Nephron progenitor cell (in vitro differentiated cells): ENCODE measurements around the gene CGRRF1.

ENCODE experiments used
- DNase-seq: peaks from one replicate; pipeline ENCODE4 v3.0.0; 2021
- H3K27ac Mint-ChIP-seq: 2 replicates; pipeline ENCODE4 v1.8.0; 2021; ENCODE audit warnings: mild to moderate bottlenecking, moderate library complexity, mixed read lengths
- H3K27me3 Mint-ChIP-seq: 2 replicates; pipeline ENCODE4 v1.8.0; 2021; ENCODE audit warnings: mild to moderate bottlenecking, low read depth, mixed read lengths; ENCODE audit not compliant: poor library complexity
- H3K36me3 Mint-ChIP-seq: 2 replicates; pipeline ENCODE4 v1.8.0; 2021; ENCODE audit warnings: low read depth, mixed read lengths
- H3K4me1 Mint-ChIP-seq: 2 replicates; pipeline ENCODE4 v1.8.0; 2021; ENCODE audit warnings: mixed read lengths
- H3K4me3 Mint-ChIP-seq: 2 replicates; pipeline ENCODE4 v1.8.0; 2021; ENCODE audit warnings: mild to moderate bottlenecking, moderate library complexity, mixed read lengths
- H3K9me3 Mint-ChIP-seq: 2 replicates; pipeline ENCODE4 v1.8.0; 2021; ENCODE audit warnings: mild to moderate bottlenecking, moderate library complexity, mixed read lengths
- CTCF ChIP-seq: fragments of 200-600 bp; sonication (generic); IDR thresholded peaks from 2 replicates; pipeline ENCODE4 v1.5.0; 2021; ENCODE audit warnings: antibody characterized with exemption

CGRRF1 gene

GRCh38 chr14:54567224-54567638, 57.5 kb downstream of the CGRRF1 start:
- peak overlapping the region; percentile 93 for H3K4me3 Mint-ChIP-seq
- peaks cover 27% of the 10 kb centered on the region for H3K4me1 Mint-ChIP-seq
- TF ChIP-seq CTCF: no peak
- H3K36me3 Mint-ChIP-seq: peaks cover 5% of the 10 kb centered on the region
- no peak overlapping the region for H3K27ac Mint-ChIP-seq
- peaks cover 54% of the 10 kb centered on the region for H3K27me3 Mint-ChIP-seq
- H3K9me3 Mint-ChIP-seq: peaks cover 6% of the 10 kb centered on the region
- peak; percentile 63 for DNase-seq

DNA sequence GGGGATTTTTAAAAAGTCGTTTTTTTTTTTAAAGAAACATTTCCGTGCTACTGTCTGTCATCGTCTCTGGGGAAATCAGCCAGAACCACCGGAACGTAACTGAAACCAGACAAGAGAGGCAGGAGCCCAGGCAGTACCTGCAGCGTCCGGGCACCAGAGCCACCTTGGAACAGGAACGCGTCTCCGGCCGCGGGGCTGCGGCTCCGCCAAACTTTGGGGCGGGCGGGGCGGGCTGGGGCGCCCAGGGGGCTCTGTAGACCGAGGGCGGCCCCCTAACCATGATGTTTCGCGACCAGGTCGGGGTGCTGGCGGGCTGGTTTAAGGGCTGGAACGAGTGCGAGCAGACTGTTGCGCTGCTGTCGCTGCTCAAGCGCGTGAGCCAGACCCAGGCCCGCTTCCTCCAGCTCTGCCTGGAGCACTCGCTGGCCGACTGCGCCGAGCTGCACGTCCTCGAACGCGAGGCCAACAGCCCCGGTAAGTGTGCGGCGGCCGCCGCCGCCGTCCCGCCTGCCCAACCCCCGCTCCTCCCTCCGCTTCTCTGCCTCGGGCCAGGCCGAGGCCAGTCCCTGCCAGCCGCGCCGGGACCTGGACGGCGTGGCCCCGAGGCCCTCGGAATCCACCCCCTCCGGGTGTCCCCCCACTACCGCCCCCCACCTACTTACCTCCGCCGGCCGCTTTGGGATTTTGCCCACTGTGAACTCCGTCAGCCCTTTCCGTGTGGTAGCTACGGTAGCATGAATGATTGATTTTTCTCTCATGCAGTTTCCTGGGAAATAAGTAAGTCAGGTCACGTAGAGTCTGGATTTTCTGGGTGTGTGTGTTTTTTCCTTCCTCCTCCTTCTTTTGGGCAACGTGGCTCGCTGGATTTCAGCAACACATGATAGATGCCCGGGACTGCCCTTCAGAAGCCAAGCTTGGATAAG, 58.2 kb downstream of the CGRRF1 start:
- TF ChIP-seq CTCF: no peak

GRCh38 chr14:54568821-54569595, 59.3 kb downstream of the CGRRF1 start:
- Mint-ChIP-seq H3K27me3 (peaks cover 47% of the 10 kb centered on the region), H3K4me3 (peak overlapping the region; percentile 93), H3K27ac (no peak overlapping the region), H3K36me3 (peaks cover 18% of the 10 kb centered on the region), H3K9me3 (peaks cover 18% of the 10 kb centered on the region), H3K4me1 (peaks cover 24% of the 10 kb centered on the region)
- TF ChIP-seq CTCF: no peak
- peak; percentile 16 for DNase-seq

More for the DNA sequence above, 58.2 kb downstream of the CGRRF1 start:
- peak overlapping the region; percentile 93 for H3K4me3 Mint-ChIP-seq
- no peak overlapping the region for H3K27ac Mint-ChIP-seq
- H3K36me3 Mint-ChIP-seq: peaks cover 10% of the 10 kb centered on the region
- H3K4me1 Mint-ChIP-seq: peaks cover 24% of the 10 kb centered on the region
- peak; percentile 69 for DNase-seq
- peaks cover 49% of the 10 kb centered on the region for H3K27me3 Mint-ChIP-seq
- peaks cover 10% of the 10 kb centered on the region for H3K9me3 Mint-ChIP-seq

DNA sequence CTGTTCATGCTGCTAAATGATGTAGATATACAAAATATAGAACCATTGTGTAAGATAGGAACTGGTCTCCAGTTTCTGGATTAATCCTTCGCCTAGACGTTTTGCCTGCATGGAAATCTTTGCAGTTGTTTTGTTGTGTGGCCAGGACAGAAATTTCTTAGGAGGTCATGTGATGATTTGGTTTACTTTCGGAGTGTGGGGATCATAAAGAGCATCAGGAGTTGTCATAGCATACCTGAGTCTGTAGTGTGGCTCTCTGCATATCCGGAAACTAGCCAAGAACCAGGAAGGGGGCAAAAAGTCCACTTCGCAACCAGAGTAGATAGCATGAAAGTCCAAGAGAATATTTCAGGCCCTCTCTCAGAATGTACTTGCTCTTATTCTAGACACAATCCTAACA, 60.3 kb downstream of the CGRRF1 start:
- H3K9me3 Mint-ChIP-seq: peaks cover 18% of the 10 kb centered on the region
- no peak overlapping the region for H3K27ac Mint-ChIP-seq
- peaks cover 37% of the 10 kb centered on the region for H3K27me3 Mint-ChIP-seq
- H3K4me3 Mint-ChIP-seq: peak overlapping the region; percentile 16
- TF ChIP-seq CTCF: no peak
- H3K36me3 Mint-ChIP-seq: peaks cover 18% of the 10 kb centered on the region
- DNase-seq: no peak
- H3K4me1 Mint-ChIP-seq: peaks cover 25% of the 10 kb centered on the region

DNA sequence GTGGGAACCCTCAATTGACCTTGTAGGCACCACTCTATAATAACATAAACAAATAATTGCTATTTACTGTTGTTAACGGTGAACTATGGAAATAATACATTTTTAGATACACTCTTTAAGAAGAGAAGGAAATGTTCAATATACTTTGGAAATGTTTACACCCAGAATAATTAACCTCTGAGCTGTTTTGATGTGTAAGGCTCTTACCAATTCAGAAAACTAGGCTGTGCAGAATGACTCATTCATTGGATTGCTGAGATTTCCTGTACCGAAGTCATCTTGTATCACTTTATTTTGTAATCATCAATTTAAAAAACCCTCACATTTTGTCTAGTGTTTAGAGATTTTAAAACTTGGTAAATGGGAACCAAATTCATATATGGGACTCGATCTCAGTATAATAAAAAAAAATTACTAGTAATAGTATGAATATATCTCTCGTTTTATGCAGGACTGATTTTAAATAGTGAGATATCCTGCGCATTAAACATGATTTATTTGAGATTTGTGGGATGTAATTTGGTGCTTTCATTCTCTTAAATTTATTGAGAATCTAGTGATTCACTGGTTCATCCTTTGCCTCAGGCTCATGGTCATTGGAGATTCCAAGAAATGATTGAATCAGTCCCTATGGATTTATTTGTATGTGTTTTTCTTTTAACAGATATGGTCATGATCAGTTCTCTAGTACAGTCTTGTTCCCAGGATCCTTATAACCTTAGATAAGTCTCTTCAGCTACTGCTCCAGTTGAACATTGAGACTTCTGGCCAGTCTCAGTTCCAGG, 61.1 kb downstream of the CGRRF1 start:
- Mint-ChIP-seq H3K36me3 (peaks cover 18% of the 10 kb centered on the region), H3K27me3 (peaks cover 29% of the 10 kb centered on the region), H3K4me3 (no peak overlapping the region), H3K27ac (no peak overlapping the region), H3K9me3 (peaks cover 18% of the 10 kb centered on the region), H3K4me1 (peaks cover 32% of the 10 kb centered on the region)
- no peak for DNase-seq
- TF ChIP-seq CTCF: no peak
